ENCODE data around the gene TEAD1. TPM values are rescaled to one million over a fixed set of nuclear protein-coding genes. Genes with fewer than 3 reads are reported as not detected.

The TEAD1 gene
- total and polyA plus RNA-seq, 9 donors: 20.0 to 84.1 (median 67.6) TPM

DNA sequence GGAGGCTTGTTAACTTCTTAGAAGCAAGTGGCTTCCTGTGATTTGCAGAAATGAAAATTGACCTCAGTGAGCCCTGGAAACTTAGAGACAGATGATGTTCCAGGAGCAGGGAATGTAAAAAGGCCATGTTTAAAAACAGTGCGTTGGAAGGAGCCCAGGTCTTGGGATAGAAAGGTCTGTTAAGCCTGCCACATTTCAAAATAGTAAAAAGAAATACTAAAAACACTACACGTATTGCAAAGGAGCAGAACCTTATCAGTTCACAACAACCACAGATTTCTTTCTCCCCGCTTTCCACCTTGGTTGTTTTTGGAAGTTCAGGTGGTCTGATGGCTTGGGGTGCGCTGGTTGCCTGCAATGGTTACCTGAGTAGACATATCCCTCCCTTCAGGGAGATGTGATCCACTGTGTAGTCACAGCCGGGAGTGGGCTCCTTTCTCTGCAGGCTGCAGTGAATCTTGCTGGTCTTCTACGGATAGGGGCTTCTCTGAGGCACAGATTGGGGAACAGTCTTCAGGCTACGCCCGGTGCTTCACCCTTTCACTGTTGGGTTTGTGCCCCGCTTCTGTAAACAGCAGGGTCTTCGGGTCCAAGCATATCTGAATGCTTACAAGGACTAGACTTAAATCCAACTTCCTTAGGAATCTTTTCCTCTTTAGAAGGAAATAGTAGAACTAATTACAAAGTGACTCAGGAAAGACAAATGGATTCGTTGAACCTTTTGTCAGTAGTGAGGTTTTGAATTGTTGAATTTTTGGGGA is 1.9 kb downstream of the TEAD1 start:
- intact Hi-C loops (cut with DNase I): loop anchor here in 3 of 4 donors (10.0 kb wide), 3 partner anchors 139 to 261 kb away; no protein-coding TSS in a partner anchor
- H3K4me1 ChIP-seq (ENCODE audit: insufficient read depth): peaks cover 3% of the 10 kb centered on the region

DNA sequence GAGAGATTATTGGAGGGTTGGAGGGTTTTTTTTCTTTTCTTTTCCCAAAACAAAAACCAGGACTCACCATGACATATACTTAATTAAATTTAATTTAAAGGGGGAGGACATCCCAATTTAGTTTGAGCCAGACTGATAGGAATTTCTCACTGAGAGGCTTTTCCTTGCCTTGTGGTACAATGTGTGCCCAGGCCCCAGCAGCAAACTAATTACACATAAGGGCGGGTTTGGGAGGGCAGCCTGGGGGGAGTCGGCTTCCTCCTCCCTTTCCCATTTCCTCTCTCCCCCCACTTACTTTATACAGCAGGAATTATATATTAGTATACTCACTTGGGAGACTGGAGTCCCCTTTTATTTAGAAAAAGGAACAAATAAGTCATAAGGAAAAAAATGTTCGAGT is 2.9 kb downstream of the TEAD1 start:
- Histone ChIP-seq H3K9me3 (no peaks in the 10 kb centered on the region), H3K4me3 (peak overlapping the region; percentile 52), H3K36me3 (no peaks in the 10 kb centered on the region), H3K27ac (peak overlapping the region in 1 of 2 donors; percentile 94), H3K27me3 (no peaks in the 10 kb centered on the region), H3K4me1 (ENCODE audit: insufficient read depth) (peaks cover 3% of the 10 kb centered on the region)
- intact Hi-C loops (cut with DNase I): loop anchor here in 3 of 4 donors (10.0 kb wide), 3 partner anchors 138 to 262 kb away; no protein-coding TSS in a partner anchor
- DNase-seq: peak in 3 of 5 donors; percentile 32 to 44 (median 34)
- TF ChIP-seq, protein P1, sequence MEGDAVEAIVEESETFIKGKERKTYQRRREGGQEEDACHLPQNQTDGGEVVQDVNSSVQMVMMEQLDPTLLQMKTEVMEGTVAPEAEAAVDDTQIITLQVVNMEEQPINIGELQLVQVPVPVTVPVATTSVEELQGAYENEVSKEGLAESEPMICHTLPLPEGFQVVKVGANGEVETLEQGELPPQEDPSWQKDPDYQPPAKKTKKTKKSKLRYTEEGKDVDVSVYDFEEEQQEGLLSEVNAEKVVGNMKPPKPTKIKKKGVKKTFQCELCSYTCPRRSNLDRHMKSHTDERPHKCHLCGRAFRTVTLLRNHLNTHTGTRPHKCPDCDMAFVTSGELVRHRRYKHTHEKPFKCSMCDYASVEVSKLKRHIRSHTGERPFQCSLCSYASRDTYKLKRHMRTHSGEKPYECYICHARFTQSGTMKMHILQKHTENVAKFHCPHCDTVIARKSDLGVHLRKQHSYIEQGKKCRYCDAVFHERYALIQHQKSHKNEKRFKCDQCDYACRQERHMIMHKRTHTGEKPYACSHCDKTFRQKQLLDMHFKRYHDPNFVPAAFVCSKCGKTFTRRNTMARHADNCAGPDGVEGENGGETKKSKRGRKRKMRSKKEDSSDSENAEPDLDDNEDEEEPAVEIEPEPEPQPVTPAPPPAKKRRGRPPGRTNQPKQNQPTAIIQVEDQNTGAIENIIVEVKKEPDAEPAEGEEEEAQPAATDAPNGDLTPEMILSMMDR (IDR thresholded peaks at IDR 0.05): no peak
- TF ChIP-seq POLR2A (IDR thresholded peaks at IDR 0.05): no peak
- TF ChIP-seq EP300 (IDR thresholded peaks at IDR 0.05): no peak
- 8 to 21% (median 12%) methylated on average over 3 of the region's 3 CpGs for WGBS, 3 donors

More for the DNA sequence above, 1.9 kb downstream of the TEAD1 start:
- DNase-seq: peak in 4 of 5 donors; percentile 37 to 44 (median 39)
- H3K4me3 ChIP-seq: peak overlapping the region; percentile 52
- no peaks in the 10 kb centered on the region for H3K36me3 ChIP-seq
- no peaks in the 10 kb centered on the region for H3K27me3 ChIP-seq
- TF ChIP-seq EP300 (IDR thresholded peaks at IDR 0.05) (no peak), POLR2A (IDR thresholded peaks at IDR 0.05) (no peak)
- TF ChIP-seq, protein P1 (IDR thresholded peaks at IDR 0.05): no peak
- no peaks in the 10 kb centered on the region for H3K9me3 ChIP-seq
- H3K27ac ChIP-seq: peak overlapping the region; percentile 42 to 94
- 2 to 5% (median 3%) methylated on average over 11 of the region's 11 CpGs for WGBS, 3 donors

GRCh38 chr11:12678092-12678491 is 3.9 kb downstream of the TEAD1 start:
- intact Hi-C loops (cut with DNase I): loop anchor here in 3 of 4 donors (10.0 kb wide), 3 partner anchors 137 to 263 kb away; no protein-coding TSS in a partner anchor
- no peaks in the 10 kb centered on the region for H3K9me3 ChIP-seq
- TF ChIP-seq POLR2A (IDR thresholded peaks at IDR 0.05) (no peak), EP300 (IDR thresholded peaks at IDR 0.05) (no peak)
- TF ChIP-seq, protein P1 (IDR thresholded peaks at IDR 0.05): no peak
- peak overlapping the region; percentile 52 for H3K4me3 ChIP-seq
- H3K4me1 ChIP-seq (ENCODE audit: insufficient read depth): peaks cover 9% of the 10 kb centered on the region
- H3K27me3 ChIP-seq: no peaks in the 10 kb centered on the region
- H3K36me3 ChIP-seq: no peaks in the 10 kb centered on the region
- no peak for DNase-seq
- WGBS, 3 donors: 30 to 37% (median 36%) methylated on average over 3 of the region's 3 CpGs
- no peak overlapping the region for H3K27ac ChIP-seq

GRCh38 chr11:12678991-12679390 is 4.8 kb downstream of the TEAD1 start:
- Histone ChIP-seq H3K36me3 (no peaks in the 10 kb centered on the region), H3K27me3 (no peaks in the 10 kb centered on the region), H3K9me3 (no peaks in the 10 kb centered on the region), H3K4me3 (no peak overlapping the region), H3K27ac (no peak overlapping the region), H3K4me1 (ENCODE audit: insufficient read depth) (peaks cover 13% of the 10 kb centered on the region)
- TF ChIP-seq, protein P1 (IDR thresholded peaks at IDR 0.05): no peak
- TF ChIP-seq POLR2A (IDR thresholded peaks at IDR 0.05): no peak
- TF ChIP-seq EP300 (IDR thresholded peaks at IDR 0.05): no peak
- intact Hi-C loops (cut with DNase I): loop anchor here in 3 of 4 donors (10.0 kb wide), 3 partner anchors 136 to 264 kb away; no protein-coding TSS in a partner anchor
- DNase-seq: no peak
- WGBS, 3 donors: 64 to 80% (median 72%) methylated on average over 5 of the region's 5 CpGs
